GM18951 (cell line): ENCODE results near the gene CIART.

ENCODE experiments used
- POLR2A ChIP-seq: IDR thresholded peaks from 4 replicates; pipeline ENCODE4 v1.6.1; 2011; ENCODE audit warnings: mild to moderate bottlenecking; ENCODE audit not compliant: insufficient read length, insufficient read depth; ENCODE audit errors: extremely low read depth
- in situ Hi-C: fragments of 300-500 bp; cut with MboI; formaldehyde crosslinking; loops from one replicate; pipeline ENCODE4 v1.12.0; 2022; ENCODE audit warnings: low sequenced_read_pairs, mixed read lengths, inconsistent platforms; ENCODE audit not compliant: unreplicated experiment

Gene CIART

DNA sequence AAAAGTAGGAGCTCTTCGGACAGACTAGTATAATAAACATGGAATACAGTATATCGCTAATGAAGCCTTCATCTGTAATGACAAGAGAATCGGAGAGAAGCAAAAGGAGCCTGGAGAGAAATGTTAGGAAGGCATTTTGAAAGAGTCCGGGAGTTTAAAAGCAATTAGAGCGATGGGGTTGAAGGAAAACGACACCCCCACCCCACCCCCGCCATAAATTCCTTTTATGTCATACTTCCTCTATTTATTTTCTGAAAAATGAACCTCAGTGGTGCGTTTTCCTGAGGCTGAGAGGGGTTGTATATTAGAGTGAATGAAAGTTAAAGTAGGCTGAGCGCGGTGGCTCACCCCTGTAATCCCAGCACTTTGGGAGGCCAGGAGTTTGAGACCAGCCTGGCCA lies 12.9 kb upstream of the CIART start:
- TF ChIP-seq POLR2A = no peak
- in situ Hi-C loops = no loop called here

- no peak for TF ChIP-seq POLR2A
- in situ Hi-C loops = no loop called here
Measured at GRCh38 chr1:150271291-150271959, 10.9 kb upstream of the CIART start.

GRCh38 chr1:150273311-150273710 lies 9.0 kb upstream of the CIART start:
- in situ Hi-C loops = no loop called here
- no peak for TF ChIP-seq POLR2A

GRCh38 chr1:150280138-150280707 lies 2.1 kb upstream of the CIART start:
- TF ChIP-seq POLR2A = no peak
- in situ Hi-C loops = no loop called here

- in situ Hi-C loops = no loop called here
- no peak for TF ChIP-seq POLR2A
Measured at GRCh38 chr1:150281221-150281757, 1.1 kb upstream of the CIART start.

GRCh38 chr1:150282558-150282958 lies 204 bp downstream of the CIART start:
- TF ChIP-seq POLR2A = no peak
- in situ Hi-C loops = no loop called here

DNA sequence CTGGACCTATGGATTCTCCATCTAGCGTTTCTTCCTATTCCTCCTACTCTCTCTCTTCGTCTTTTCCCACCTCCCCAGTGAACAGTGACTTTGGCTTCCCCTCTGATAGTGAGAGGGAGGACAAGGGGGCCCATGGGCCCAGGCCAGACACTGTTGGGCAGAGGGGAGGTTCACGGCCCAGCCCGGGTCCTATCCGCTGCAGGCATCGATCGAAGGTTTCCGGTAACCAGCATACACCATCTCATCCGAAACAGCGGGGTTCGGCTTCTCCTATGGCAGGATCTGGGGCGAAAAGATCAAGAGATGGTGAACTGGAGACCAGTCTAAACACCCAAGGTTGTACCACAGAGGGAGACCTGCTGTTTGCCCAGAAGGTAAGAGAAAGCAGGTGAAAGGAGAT lies 906 bp downstream of the CIART start:
- TF ChIP-seq POLR2A = no peak
- in situ Hi-C loops = no loop called here

GRCh38 chr1:150288382-150288781 lies 6.0 kb downstream of the CIART start:
- TF ChIP-seq POLR2A = no peak
- in situ Hi-C loops = no loop called here

DNA sequence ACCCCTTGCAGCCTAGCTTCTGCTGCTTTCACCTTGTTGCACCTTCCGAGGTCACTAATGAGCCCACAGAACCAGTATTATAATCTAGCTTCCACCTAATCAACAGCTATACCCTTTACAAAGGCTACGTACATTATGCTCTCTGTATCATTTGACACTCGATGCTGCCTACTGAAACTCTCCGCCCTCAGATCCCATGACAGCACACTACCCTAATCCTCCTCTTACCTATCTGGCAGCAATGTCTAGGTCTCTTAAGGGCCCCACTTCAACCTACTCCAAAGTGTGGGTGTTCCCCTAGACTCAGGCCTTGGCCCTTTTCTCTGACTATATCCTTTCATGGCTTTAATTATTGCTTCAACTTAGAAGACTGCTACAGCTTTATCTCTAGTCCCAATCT lies 6.5 kb downstream of the CIART start:
- TF ChIP-seq POLR2A = no peak
- in situ Hi-C loops = no loop called here

GRCh38 chr1:150293433-150294253 lies 11.3 kb downstream of the CIART start, which contains the start of gene MRPS21:
Gene MRPS21 (plus strand): TSS chr1:150293861. CDS start chr1:150294367, 506 bp downstream.
- in situ Hi-C loops = no loop called here
- TF ChIP-seq POLR2A = peak; percentile 93

- TF ChIP-seq POLR2A = no peak
- in situ Hi-C loops = no loop called here
Measured at GRCh38 chr1:150295476-150295875, 13.1 kb downstream of the CIART start.

GRCh38 chr1:150299716-150300115 lies 17.4 kb downstream of the CIART start:
- no peak for TF ChIP-seq POLR2A
- in situ Hi-C loops = no loop called here

GRCh38 chr1:150302338-150302737 lies 20.0 kb downstream of the CIART start:
- TF ChIP-seq POLR2A = no peak
- in situ Hi-C loops = no loop called here
